ENCODE measurements around the gene LAMA5. TPM values are rescaled to one million over a fixed set of nuclear protein-coding genes. Genes with fewer than 3 reads are reported as not detected.

Gene LAMA5
- total RNA-seq, 2 donors from 2014 or later, result 315 to 369 TPM

- Mint-ChIP-seq H3K9me3 (no peaks in the 10 kb centered on the region), H3K27me3 (ENCODE audit: insufficient read depth) (no peaks in the 10 kb centered on the region), H3K4me1 (no peaks in the 10 kb centered on the region), H3K36me3 (ENCODE audit: low read depth) (peaks cover 55% of the 10 kb centered on the region), H3K27ac (no peak overlapping the region), H3K4me3 (no peak overlapping the region)
- Histone ChIP-seq H3K4me3 (ENCODE audit: low read length) (no peak overlapping the region), H3K27ac (ENCODE audit: low read depth, low read length) (no peak overlapping the region), H3K9me3 (ENCODE audit: control insufficient read depth, low read length) (no peaks in the 10 kb centered on the region), H3K4me1 (ENCODE audit: control insufficient read depth, insufficient read depth, low read length) (no peaks in the 10 kb centered on the region), H3K36me3 (ENCODE audit: control insufficient read depth, insufficient read depth, low read length) (peaks cover 47% of the 10 kb centered on the region), H3K27me3 (ENCODE audit: control insufficient read depth, insufficient read depth, low read length, poor library complexity, severe bottlenecking) (no peaks in the 10 kb centered on the region), H3K9ac (ENCODE audit: extremely low read depth, low read length, poor library complexity, severe bottlenecking) (no peak overlapping the region)
- TF ChIP-seq CTCF (conservative IDR thresholded peaks at IDR 0.05), result no peak
- DNase-seq, result no peak
- WGBS, 2 experiments (ENCODE audit: insufficient coverage in 1 of 2, insufficient read length in 1 of 2), result 97 to 99% methylated on average over 7 to 11 of the region's 11 CpGs
These were observed 75.0 kb downstream of the LAMA5 start for GRCh38 chr20:62292108-62292507.

GRCh38 chr20:62291251-62292066 lies 75.7 kb downstream of the LAMA5 start:
- 96 to 99% methylated on average over 28 to 29 of the region's 29 CpGs for WGBS, 2 experiments (ENCODE audit: insufficient coverage in 1 of 2, insufficient read length in 1 of 2)

GRCh38 chr20:62289898-62290297 lies 77.2 kb downstream of the LAMA5 start:
- Histone ChIP-seq H3K9me3 (ENCODE audit: control insufficient read depth, low read length) (no peaks in the 10 kb centered on the region), H3K27me3 (ENCODE audit: control insufficient read depth, insufficient read depth, low read length, poor library complexity, severe bottlenecking) (no peaks in the 10 kb centered on the region), H3K9ac (ENCODE audit: extremely low read depth, low read length, poor library complexity, severe bottlenecking) (no peak overlapping the region), H3K4me3 (ENCODE audit: low read length) (no peak overlapping the region), H3K36me3 (ENCODE audit: control insufficient read depth, insufficient read depth, low read length) (peaks cover 38% of the 10 kb centered on the region), H3K27ac (ENCODE audit: low read depth, low read length) (no peak overlapping the region), H3K4me1 (ENCODE audit: control insufficient read depth, insufficient read depth, low read length) (no peaks in the 10 kb centered on the region)
- Mint-ChIP-seq H3K4me3 (no peak overlapping the region), H3K27me3 (ENCODE audit: insufficient read depth) (no peaks in the 10 kb centered on the region), H3K4me1 (no peaks in the 10 kb centered on the region), H3K27ac (no peak overlapping the region), H3K9me3 (no peaks in the 10 kb centered on the region), H3K36me3 (ENCODE audit: low read depth) (peaks cover 53% of the 10 kb centered on the region)
- DNase-seq, result no peak
- TF ChIP-seq CTCF (conservative IDR thresholded peaks at IDR 0.05), result no peak
- 92 to 97% methylated on average over 5 to 8 of the region's 8 CpGs for WGBS, 2 experiments (ENCODE audit: insufficient coverage in 1 of 2, insufficient read length in 1 of 2)

More at GRCh38 chr20:62291251-62292066, 75.7 kb downstream of the LAMA5 start:
- Histone ChIP-seq H3K4me3 (ENCODE audit: low read length) (no peak overlapping the region), H3K36me3 (ENCODE audit: control insufficient read depth, insufficient read depth, low read length) (peaks cover 44% of the 10 kb centered on the region), H3K4me1 (ENCODE audit: control insufficient read depth, insufficient read depth, low read length) (no peaks in the 10 kb centered on the region), H3K9me3 (ENCODE audit: control insufficient read depth, low read length) (no peaks in the 10 kb centered on the region), H3K9ac (ENCODE audit: extremely low read depth, low read length, poor library complexity, severe bottlenecking) (no peak overlapping the region), H3K27me3 (ENCODE audit: control insufficient read depth, insufficient read depth, low read length, poor library complexity, severe bottlenecking) (no peaks in the 10 kb centered on the region), H3K27ac (ENCODE audit: low read depth, low read length) (no peak overlapping the region)
- Mint-ChIP-seq H3K4me3 (no peak overlapping the region), H3K4me1 (no peaks in the 10 kb centered on the region), H3K27me3 (ENCODE audit: insufficient read depth) (no peaks in the 10 kb centered on the region), H3K36me3 (ENCODE audit: low read depth) (peaks cover 60% of the 10 kb centered on the region), H3K27ac (no peak overlapping the region), H3K9me3 (no peaks in the 10 kb centered on the region)
- no peak for DNase-seq
- TF ChIP-seq CTCF (conservative IDR thresholded peaks at IDR 0.05), result no peak

All from endodermal cell (in vitro differentiated cells).